ENCODE results near the gene PJVK. TPM values are rescaled to one million over a fixed set of nuclear protein-coding genes. Genes with fewer than 3 reads are reported as not detected.
A peak's percentile ranks its signal among the peaks of the same experiment; 100 is the strongest.

Gene PJVK
- total RNA-seq, 6 experiments from 2014 or later = 0.80 to 2.8 (median 1.6) TPM

DNA sequence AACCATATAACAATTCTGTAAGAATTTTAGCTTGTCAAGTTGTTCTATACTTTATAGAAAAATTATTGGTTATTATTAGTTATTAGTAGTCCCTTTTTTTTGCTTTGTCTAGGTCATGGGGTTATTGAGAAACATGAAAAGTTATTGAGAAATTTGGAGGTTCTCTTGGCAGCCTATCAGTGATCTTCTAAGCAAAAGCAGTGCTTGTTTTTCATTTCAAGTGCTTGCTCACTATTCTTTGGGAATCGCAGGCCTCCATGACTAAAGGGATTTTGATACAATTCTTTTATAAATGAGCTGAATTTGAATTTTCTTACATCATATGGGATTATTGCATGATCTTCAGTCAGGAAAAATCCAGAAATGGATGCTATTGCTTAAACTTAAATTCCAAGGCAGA lies 54.9 kb downstream of the PJVK start:
- intact Hi-C loops (cut with DNase I) = no loop called here
- H3K4me1 ChIP-seq = peaks cover 0 to 15% (median 0%) of the 10 kb centered on the region in 4 donors
- peaks cover 0 to 42% (median 10%) of the 10 kb centered on the region in 4 donors for H3K36me3 ChIP-seq
- no peak overlapping the region for H3K4me3 ChIP-seq
- ATAC-seq = peak in 2 of 4 donors; percentile 31 to 50
- TF ChIP-seq, protein P1, sequence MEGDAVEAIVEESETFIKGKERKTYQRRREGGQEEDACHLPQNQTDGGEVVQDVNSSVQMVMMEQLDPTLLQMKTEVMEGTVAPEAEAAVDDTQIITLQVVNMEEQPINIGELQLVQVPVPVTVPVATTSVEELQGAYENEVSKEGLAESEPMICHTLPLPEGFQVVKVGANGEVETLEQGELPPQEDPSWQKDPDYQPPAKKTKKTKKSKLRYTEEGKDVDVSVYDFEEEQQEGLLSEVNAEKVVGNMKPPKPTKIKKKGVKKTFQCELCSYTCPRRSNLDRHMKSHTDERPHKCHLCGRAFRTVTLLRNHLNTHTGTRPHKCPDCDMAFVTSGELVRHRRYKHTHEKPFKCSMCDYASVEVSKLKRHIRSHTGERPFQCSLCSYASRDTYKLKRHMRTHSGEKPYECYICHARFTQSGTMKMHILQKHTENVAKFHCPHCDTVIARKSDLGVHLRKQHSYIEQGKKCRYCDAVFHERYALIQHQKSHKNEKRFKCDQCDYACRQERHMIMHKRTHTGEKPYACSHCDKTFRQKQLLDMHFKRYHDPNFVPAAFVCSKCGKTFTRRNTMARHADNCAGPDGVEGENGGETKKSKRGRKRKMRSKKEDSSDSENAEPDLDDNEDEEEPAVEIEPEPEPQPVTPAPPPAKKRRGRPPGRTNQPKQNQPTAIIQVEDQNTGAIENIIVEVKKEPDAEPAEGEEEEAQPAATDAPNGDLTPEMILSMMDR (IDR thresholded peaks at IDR 0.05) = no peak
- no peak for TF ChIP-seq POLR2A (IDR thresholded peaks at IDR 0.05)
- H3K27ac ChIP-seq = no peak overlapping the region
- no peaks in the 10 kb centered on the region for H3K9me3 ChIP-seq
- no peaks in the 10 kb centered on the region for H3K27me3 ChIP-seq
- no peak for DNase-seq
- WGBS (ENCODE audit: insufficient coverage, low coverage, low lambda C conversion rate, missing lambda C conversion rate) = 59% methylated on average over 1 of the region's 1 CpG

DNA sequence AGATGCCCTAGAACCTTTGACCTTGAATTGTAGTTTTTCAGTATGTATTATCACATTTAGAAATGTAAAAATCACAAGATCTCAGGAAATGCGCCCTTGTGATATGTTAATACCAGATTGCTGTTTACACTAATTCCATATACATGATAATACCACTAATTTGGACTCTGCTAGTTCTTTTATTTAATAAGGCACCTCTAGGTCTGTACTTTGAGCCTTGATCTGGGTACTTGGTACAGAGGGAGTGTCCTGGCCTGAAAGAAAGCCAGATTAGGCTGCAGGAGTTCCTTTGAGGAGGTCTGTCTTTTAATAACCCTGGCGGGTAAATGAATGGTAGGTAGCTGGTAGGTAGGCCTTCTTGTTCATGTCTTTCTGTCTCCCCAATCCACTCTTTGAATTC lies 55.3 kb downstream of the PJVK start:
- no peak overlapping the region for H3K27ac ChIP-seq
- TF ChIP-seq, protein P1 (IDR thresholded peaks at IDR 0.05) = no peak
- TF ChIP-seq POLR2A (IDR thresholded peaks at IDR 0.05) = no peak
- H3K36me3 ChIP-seq = peaks cover 0 to 38% (median 6%) of the 10 kb centered on the region in 4 donors
- 93% methylated on average over 2 of the region's 2 CpGs for WGBS (ENCODE audit: insufficient coverage, low coverage, low lambda C conversion rate, missing lambda C conversion rate)
- no peaks in the 10 kb centered on the region for H3K9me3 ChIP-seq
- intact Hi-C loops (cut with DNase I) = no loop called here
- DNase-seq = no peak
- peak; percentile 37 to 76 (median 60) for ATAC-seq
- no peaks in the 10 kb centered on the region for H3K27me3 ChIP-seq
- H3K4me1 ChIP-seq = peaks cover 0 to 15% (median 0%) of the 10 kb centered on the region in 4 donors
- H3K4me3 ChIP-seq = no peak overlapping the region

DNA sequence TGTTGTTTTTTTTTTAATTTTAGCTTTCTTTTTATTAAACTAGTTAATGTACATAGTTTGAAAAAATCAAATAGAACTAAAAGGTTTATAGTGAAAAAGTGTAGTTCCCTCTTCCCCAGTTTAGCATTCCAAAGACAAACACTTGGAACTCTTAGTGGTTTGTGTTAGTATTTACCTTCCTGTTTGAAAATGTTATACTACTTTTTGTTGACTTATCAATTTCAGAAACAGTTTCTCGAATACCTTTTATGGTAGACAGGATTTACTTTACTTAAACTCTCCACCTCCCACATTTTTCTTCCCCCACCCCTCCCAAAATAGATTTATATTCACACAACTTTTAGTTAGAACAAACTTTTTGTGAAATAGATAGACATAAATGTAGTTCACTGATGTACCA lies 55.8 kb downstream of the PJVK start:
- Histone ChIP-seq H3K27me3 (no peaks in the 10 kb centered on the region), H3K27ac (no peak overlapping the region), H3K4me1 (peaks cover 0 to 15% (median 0%) of the 10 kb centered on the region in 4 donors), H3K4me3 (no peak overlapping the region), H3K9me3 (no peaks in the 10 kb centered on the region), H3K36me3 (peaks cover 0 to 34% (median 4%) of the 10 kb centered on the region in 4 donors)
- TF ChIP-seq, protein P1 (IDR thresholded peaks at IDR 0.05) = no peak
- no peak for TF ChIP-seq POLR2A (IDR thresholded peaks at IDR 0.05)
- no peak for ATAC-seq
- WGBS (ENCODE audit: insufficient coverage, low coverage, low lambda C conversion rate, missing lambda C conversion rate) = 36% methylated on average over 1 of the region's 1 CpG
- no peak for DNase-seq
- intact Hi-C loops (cut with DNase I) = no loop called here

DNA sequence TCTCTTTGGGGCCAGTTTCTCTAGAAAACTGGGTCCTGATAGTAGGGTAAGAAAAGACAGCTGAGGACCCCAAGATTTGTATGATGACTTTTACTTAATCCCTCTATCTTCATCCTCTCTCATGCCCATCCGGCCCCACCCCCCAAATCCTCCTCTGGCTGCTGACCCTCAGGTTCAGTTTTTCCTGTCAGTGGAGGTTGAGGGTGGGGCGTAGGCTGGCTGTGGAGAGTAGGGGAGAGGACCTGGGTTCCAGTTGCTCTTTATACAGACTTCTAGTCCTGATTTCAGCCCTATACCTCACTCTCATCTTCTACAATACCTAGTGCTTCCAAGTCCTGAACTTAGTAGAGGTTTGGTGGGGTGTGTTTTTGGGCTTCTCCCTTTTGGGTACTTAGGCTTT lies 57.5 kb downstream of the PJVK start:
- TF ChIP-seq POLR2A (IDR thresholded peaks at IDR 0.05) = no peak
- TF ChIP-seq, protein P1 (IDR thresholded peaks at IDR 0.05) = no peak
- Histone ChIP-seq H3K27ac (no peak overlapping the region), H3K4me1 (peaks cover 0 to 15% (median 0%) of the 10 kb centered on the region in 4 donors), H3K9me3 (no peaks in the 10 kb centered on the region), H3K36me3 (peaks cover 0 to 18% (median 4%) of the 10 kb centered on the region in 4 donors), H3K27me3 (no peaks in the 10 kb centered on the region), H3K4me3 (no peak overlapping the region)
- no CpG with 5 or more reads among the region's 2 CpGs for WGBS (ENCODE audit: insufficient coverage, low coverage, low lambda C conversion rate, missing lambda C conversion rate)
- intact Hi-C loops (cut with DNase I) = no loop called here
- DNase-seq = no peak
- ATAC-seq = no peak

DNA sequence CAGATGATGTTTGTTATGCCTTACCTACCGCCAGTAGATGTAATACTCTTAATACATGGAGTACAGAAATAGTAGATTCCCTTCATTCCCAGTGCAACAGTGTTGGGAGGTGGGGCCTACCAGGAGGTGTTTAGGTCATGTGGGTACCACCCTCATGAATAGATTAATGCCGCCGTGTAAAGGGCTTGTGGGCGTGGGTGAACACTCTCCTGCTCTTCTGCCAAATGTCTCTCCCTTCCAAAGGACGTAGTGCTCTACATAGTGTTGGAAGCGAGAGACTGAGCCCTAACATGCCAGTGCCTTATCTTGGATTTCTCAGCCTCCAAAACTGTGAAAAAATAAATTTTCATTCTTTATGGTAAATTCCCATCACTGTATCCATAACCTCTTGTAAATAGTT lies 59.2 kb downstream of the PJVK start:
- no peak overlapping the region for H3K27ac ChIP-seq
- intact Hi-C loops (cut with DNase I) = no loop called here
- DNase-seq = no peak
- H3K4me3 ChIP-seq = no peak overlapping the region
- no peak for ATAC-seq
- TF ChIP-seq POLR2A (IDR thresholded peaks at IDR 0.05) = no peak
- TF ChIP-seq, protein P1 (IDR thresholded peaks at IDR 0.05) = no peak
- no peaks in the 10 kb centered on the region for H3K27me3 ChIP-seq
- H3K4me1 ChIP-seq = peaks cover 0 to 15% (median 0%) of the 10 kb centered on the region in 4 donors
- H3K9me3 ChIP-seq = no peaks in the 10 kb centered on the region
- H3K36me3 ChIP-seq = peaks cover 0 to 5% (median 2%) of the 10 kb centered on the region in 4 donors
- WGBS (ENCODE audit: insufficient coverage, low coverage, low lambda C conversion rate, missing lambda C conversion rate) = 80% methylated on average over 5 of the region's 6 CpGs

All from right lobe of liver (tissue), 6 donors.